ENCODE data around the gene PIWIL1.

GRCh38 chr12:130333341-130333740 lies 4.3 kb upstream of the PIWIL1 start:
- TF ChIP-seq CTCF (conservative IDR thresholded peaks at IDR 0.05 in 1 of 2, IDR thresholded peaks at IDR 0.05 in 1 of 2; ENCODE audit: extremely low read depth in 1 of 2, insufficient read depth in 1 of 2, low read depth in 1 of 2, low read length in 2 of 2) (no peak), EZH2 (IDR thresholded peaks at IDR 0.05; ENCODE audit: borderline replicate concordance, low read length) (no peak)
